GM23248 (cell line): ENCODE results near the gene PNKD.

Experiments
- EZH2 ChIP-seq: fragments of 200-600 bp; sonication (generic); IDR thresholded peaks from 2 replicates; pipeline ENCODE4 v1.6.1; 2018; ENCODE audit warnings: antibody characterized with exemption, mild to moderate bottlenecking; ENCODE audit not compliant: insufficient read depth, poor library complexity, severe bottlenecking
- EZH2phosphoT487 ChIP-seq: fragments of 200-600 bp; sonication (generic); IDR thresholded peaks from 2 replicates; pipeline ENCODE4 v1.6.1; 2018; ENCODE audit warnings: antibody characterized with exemption, moderate library complexity, mild to moderate bottlenecking, low read depth; ENCODE audit not compliant: insufficient read depth

DNA sequence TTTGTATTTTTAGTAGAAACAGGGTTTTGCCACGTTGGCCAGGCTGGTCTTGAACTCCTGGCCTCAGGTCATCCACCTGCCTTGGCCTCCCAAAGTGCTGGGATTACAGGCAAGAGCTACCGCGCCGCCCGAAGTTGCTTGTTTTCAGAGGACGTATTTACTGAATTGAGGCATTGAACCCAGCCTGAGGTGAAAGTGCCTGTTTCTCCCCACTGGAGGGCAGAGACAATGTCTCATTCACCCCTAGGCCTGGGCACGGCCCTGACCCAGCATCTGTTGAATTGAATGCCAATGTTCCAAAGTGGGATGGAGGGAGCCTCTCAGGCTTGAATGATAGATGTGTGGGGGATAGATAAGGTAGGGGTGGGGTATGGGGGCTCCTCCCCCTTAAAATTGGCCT is 26.5 kb downstream of the PNKD start:
- no peak for TF ChIP-seq EZH2
- TF ChIP-seq EZH2phosphoT487: no peak
